ENCODE results near the gene CHRND. TPM values are rescaled to one million over a fixed set of nuclear protein-coding genes. Genes with fewer than 3 reads are reported as not detected.

CHRND gene
- total RNA-seq, 4 donors from 2014 or later, result not detected

GRCh38 chr2:232520489-232520888, 5.5 kb upstream of the CHRND start:
- H3K27ac ChIP-seq, result no peak overlapping the region
- peaks cover 19 to 75% (median 23%) of the 10 kb centered on the region in 4 donors for H3K27me3 ChIP-seq
- peaks cover 17 to 34% (median 23%) of the 10 kb centered on the region in 3 donors for H3K4me1 ChIP-seq
- no peaks in the 10 kb centered on the region for H3K9me3 ChIP-seq
- H3K4me3 ChIP-seq, result no peak overlapping the region
- no peak for TF ChIP-seq POLR2A (IDR thresholded peaks at IDR 0.05)
- TF ChIP-seq CTCF (IDR thresholded peaks at IDR 0.05), result no peak
- H3K36me3 ChIP-seq, result no peaks in the 10 kb centered on the region
- intact Hi-C loops (cut with DNase I), result loop anchor here (5.0 kb wide), 1 partner anchor 73 kb away; no protein-coding TSS in a partner anchor
- 51 to 83% methylated on average over 6 to 7 of the region's 15 CpGs for WGBS, 2 donors
- DNase-seq, result no peak

GRCh38 chr2:232521098-232521497, 4.9 kb upstream of the CHRND start:
- DNase-seq, result no peak
- peaks cover 17 to 39% (median 26%) of the 10 kb centered on the region in 3 donors for H3K4me1 ChIP-seq
- WGBS, 2 donors, result 79 to 85% methylated on average over 7 to 14 of the region's 14 CpGs
- H3K36me3 ChIP-seq, result no peaks in the 10 kb centered on the region
- TF ChIP-seq CTCF (IDR thresholded peaks at IDR 0.05), result no peak
- no peak for TF ChIP-seq POLR2A (IDR thresholded peaks at IDR 0.05)
- H3K9me3 ChIP-seq, result no peaks in the 10 kb centered on the region
- no peak overlapping the region for H3K27ac ChIP-seq
- H3K27me3 ChIP-seq, result peaks cover 19 to 81% (median 23%) of the 10 kb centered on the region in 4 donors
- intact Hi-C loops (cut with DNase I), result loop anchor here (5.0 kb wide), 1 partner anchor 74 kb away; no protein-coding TSS in a partner anchor
- no peak overlapping the region for H3K4me3 ChIP-seq

- H3K27me3 ChIP-seq, result peaks cover 19 to 91% (median 23%) of the 10 kb centered on the region in 4 donors
- no CpG with 5 or more reads among the region's 66 CpGs for WGBS, 2 donors
- intact Hi-C loops (cut with DNase I), result loop anchor here (5.0 kb wide), 1 partner anchor 75 kb away; no protein-coding TSS in a partner anchor
- H3K9me3 ChIP-seq, result no peaks in the 10 kb centered on the region
- no peak overlapping the region for H3K27ac ChIP-seq
- H3K4me3 ChIP-seq, result peak overlapping the region in 2 of 4 donors; percentile 19 to 57
- DNase-seq, result no peak
- TF ChIP-seq POLR2A (IDR thresholded peaks at IDR 0.05) (no peak), CTCF (IDR thresholded peaks at IDR 0.05) (peak; percentile 78 to 96 (median 84))
- H3K36me3 ChIP-seq, result no peaks in the 10 kb centered on the region
- peaks cover 17 to 39% (median 26%) of the 10 kb centered on the region in 3 donors for H3K4me1 ChIP-seq
These were observed 3.9 kb upstream of the CHRND start for GRCh38 chr2:232521959-232522622.

GRCh38 chr2:232522623-232523401, 3.1 kb upstream of the CHRND start:
- H3K27me3 ChIP-seq, result peaks cover 19 to 96% (median 23%) of the 10 kb centered on the region in 4 donors
- H3K27ac ChIP-seq, result no peak overlapping the region
- no peaks in the 10 kb centered on the region for H3K36me3 ChIP-seq
- no peak for DNase-seq
- TF ChIP-seq CTCF (IDR thresholded peaks at IDR 0.05) (no peak), POLR2A (IDR thresholded peaks at IDR 0.05) (no peak)
- H3K4me1 ChIP-seq, result peaks cover 17 to 39% (median 26%) of the 10 kb centered on the region in 3 donors
- H3K4me3 ChIP-seq, result peak overlapping the region in 2 of 4 donors; percentile 19 to 57
- 11 to 13% methylated on average over 7 to 17 of the region's 46 CpGs for WGBS, 2 donors
- intact Hi-C loops (cut with DNase I), result loop anchor here (5.0 kb wide), 1 partner anchor 76 kb away; no protein-coding TSS in a partner anchor
- no peaks in the 10 kb centered on the region for H3K9me3 ChIP-seq

- DNase-seq, result no peak
- TF ChIP-seq CTCF (IDR thresholded peaks at IDR 0.05), result no peak
- no peak for TF ChIP-seq POLR2A (IDR thresholded peaks at IDR 0.05)
- Histone ChIP-seq H3K27ac (no peak overlapping the region), H3K27me3 (peaks cover 19 to 98% (median 23%) of the 10 kb centered on the region in 4 donors), H3K36me3 (no peaks in the 10 kb centered on the region), H3K9me3 (no peaks in the 10 kb centered on the region), H3K4me3 (peak overlapping the region in 1 of 4 donors; percentile 34), H3K4me1 (peaks cover 17 to 39% (median 26%) of the 10 kb centered on the region in 3 donors)
- intact Hi-C loops (cut with DNase I), result loop anchor here (5.0 kb wide), 1 partner anchor 76 kb away; no protein-coding TSS in a partner anchor
- WGBS, 2 donors, result 20% methylated on average over 1 of the region's 16 CpGs; no CpG with 5 or more reads in 1 of the 2 donors
These were observed 2.6 kb upstream of the CHRND start for GRCh38 chr2:232523402-232523681.
